K562 treated with DMSO at 1 percent for 12 hours (cell line): ENCODE results near the gene EIF4E. TPM values are rescaled to one million over a fixed set of nuclear protein-coding genes. Genes with fewer than 3 reads are reported as not detected.

ENCODE experiments used
- total RNA-seq: library from RNA; unstranded; fragments of 300-600 nt; gene quantifications from 2 replicates; pipeline ENCODE4 v1.2.3, GENCODE V29; 2022; ENCODE audit not compliant: insufficient read depth

EIF4E gene, protein sequence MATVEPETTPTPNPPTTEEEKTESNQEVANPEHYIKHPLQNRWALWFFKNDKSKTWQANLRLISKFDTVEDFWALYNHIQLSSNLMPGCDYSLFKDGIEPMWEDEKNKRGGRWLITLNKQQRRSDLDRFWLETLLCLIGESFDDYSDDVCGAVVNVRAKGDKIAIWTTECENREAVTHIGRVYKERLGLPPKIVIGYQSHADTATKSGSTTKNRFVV
- 40.7 and 65.2 TPM in 2 replicates for total RNA-seq

DNA sequence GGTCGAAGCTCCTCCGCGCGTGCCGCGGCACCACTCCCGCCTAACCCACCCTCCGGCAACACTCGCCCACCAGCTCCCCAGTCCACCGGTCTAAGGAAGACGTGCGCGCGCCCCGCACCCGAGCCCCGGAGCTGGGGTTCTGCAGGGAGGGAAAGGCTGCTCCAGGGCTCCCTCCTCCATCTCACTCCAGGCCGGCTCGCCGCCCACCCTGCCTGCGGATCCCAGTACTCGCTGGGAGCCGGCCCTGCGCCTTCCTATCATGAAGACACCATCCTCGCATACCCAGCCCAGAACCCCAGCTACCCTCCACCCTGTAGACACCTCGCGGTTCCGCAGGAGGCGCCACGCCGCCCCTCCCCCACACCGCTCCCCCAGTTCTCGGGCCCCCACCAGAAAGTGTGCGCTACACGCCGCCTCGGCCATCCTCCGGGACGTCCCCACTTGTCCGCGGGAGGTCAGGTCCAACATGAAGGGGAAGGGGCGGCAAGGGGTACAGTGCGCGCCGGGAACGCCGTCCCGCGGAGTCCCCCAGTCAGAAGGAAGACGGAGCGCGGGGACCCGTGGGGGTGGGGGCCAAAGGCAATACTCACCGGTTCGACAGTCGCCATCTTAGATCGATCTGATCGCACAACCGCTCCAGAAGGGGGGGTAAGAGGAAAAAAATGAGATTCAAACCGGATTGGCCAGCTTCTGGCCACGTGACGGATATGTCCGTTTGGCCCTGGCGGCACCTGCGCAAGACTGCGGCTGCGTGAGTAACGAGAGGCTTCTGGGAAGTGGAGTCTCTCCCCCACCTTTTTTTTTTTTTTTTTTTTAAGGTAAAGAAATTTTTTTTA lies at the start of gene EIF4E:
Gene EIF4E, minus strand, starts transcription at position 629 of the 836 bp plus-strand sequence. Its CDS starts 21 bp downstream, at position 608.

Other genes with a start within 250 kb of the EIF4E start
- gene METAP1, start 66.6 kb upstream of the EIF4E start, total RNA-seq: 20.0 and 46.2 TPM in 2 replicates
- gene ADH5, start 159.7 kb upstream of the EIF4E start, total RNA-seq: 93.9 and 110 TPM in 2 replicates
- not detected in 2 replicates for gene ADH4, start 215.2 kb upstream of the EIF4E start, total RNA-seq